HG02763 (cell line): ENCODE data around the gene RDH13.
A peak's percentile ranks its signal among the peaks of the same experiment; 100 is the strongest.
"Not testable (repeated sequence)": the region's sequence is repeated elsewhere in the genome, so short reads cannot be mapped to it uniquely, and the experiment has no call there.

Source experiments
- ATAC-seq: cut with Tn5 transposase; IDR thresholded peaks from one replicate; pipeline ENCODE4 v1.9.1; 2021; ENCODE audit warnings: mild to moderate bottlenecking, moderate library complexity; ENCODE audit not compliant: unreplicated experiment

RDH13 gene

GRCh38 chr19:55062735-55063491 is at the start of gene RDH13:
TSS of gene RDH13 (minus strand) at chr19:55063148. CDS start at chr19:55063032, 116 bp downstream.
- ATAC-seq: peak; percentile 92

GRCh38 chr19:55112246-55112776 is 49.4 kb upstream of the RDH13 start:
- ATAC-seq: no peak

GRCh38 chr19:55111238-55111831 is 48.4 kb upstream of the RDH13 start:
- ATAC-seq: no peak

- ATAC-seq: no peak
Measured at GRCh38 chr19:55109527-55110291, 46.8 kb upstream of the RDH13 start.

GRCh38 chr19:55107252-55107651 is 44.3 kb upstream of the RDH13 start:
- not testable (repeated sequence) for ATAC-seq

GRCh38 chr19:55106591-55106990 is 43.6 kb upstream of the RDH13 start:
- ATAC-seq: no peak

- no peak for ATAC-seq
Measured at GRCh38 chr19:55105237-55105636, 42.3 kb upstream of the RDH13 start.

- no peak for ATAC-seq
Measured at GRCh38 chr19:55103190-55103589, 40.2 kb upstream of the RDH13 start.

GRCh38 chr19:55101261-55101660 is 38.3 kb upstream of the RDH13 start:
- no peak for ATAC-seq

GRCh38 chr19:55099557-55100506 is 36.9 kb upstream of the RDH13 start:
- no peak for ATAC-seq

GRCh38 chr19:55098716-55099556 is 36.0 kb upstream of the RDH13 start:
- no peak for ATAC-seq

GRCh38 chr19:55097864-55098715 is 35.1 kb upstream of the RDH13 start:
- ATAC-seq: no peak

- no peak for ATAC-seq
Measured at GRCh38 chr19:55096061-55096701, 33.2 kb upstream of the RDH13 start.

- no peak for ATAC-seq
Measured at GRCh38 chr19:55095260-55096060, 32.5 kb upstream of the RDH13 start.

GRCh38 chr19:55094456-55095259 is 31.7 kb upstream of the RDH13 start:
- ATAC-seq: no peak
